Activated T-cell treated with anti-CD3 and anti-CD28 coated beads for 48 hours (primary cell): ENCODE results near the gene LOC128125822.
"Not testable (repeated sequence)": the region's sequence is repeated elsewhere in the genome, so short reads cannot be mapped to it uniquely, and the experiment has no call there.

Experiments
- DNase-seq: peaks from one replicate; pipeline ENCODE4 v3.0.0-alpha.2; 2020; ENCODE audit warnings: low read depth

The LOC128125822 gene

GRCh38 chr6:63572044-63572746, at the start of gene LOC128125822, which contains the start of gene PTP4A1:
Gene LOC128125822, plus strand, starts transcription at chr6:63572480.
Gene PTP4A1, plus strand, starts transcription at chr6:63572480. Its CDS starts 4,401 bp downstream, at chr6:63576881.
- DNase-seq, result peak; percentile 96

GRCh38 chr6:63522911-63523287, 49.4 kb upstream of the LOC128125822 start:
- not testable (repeated sequence) for DNase-seq

DNA sequence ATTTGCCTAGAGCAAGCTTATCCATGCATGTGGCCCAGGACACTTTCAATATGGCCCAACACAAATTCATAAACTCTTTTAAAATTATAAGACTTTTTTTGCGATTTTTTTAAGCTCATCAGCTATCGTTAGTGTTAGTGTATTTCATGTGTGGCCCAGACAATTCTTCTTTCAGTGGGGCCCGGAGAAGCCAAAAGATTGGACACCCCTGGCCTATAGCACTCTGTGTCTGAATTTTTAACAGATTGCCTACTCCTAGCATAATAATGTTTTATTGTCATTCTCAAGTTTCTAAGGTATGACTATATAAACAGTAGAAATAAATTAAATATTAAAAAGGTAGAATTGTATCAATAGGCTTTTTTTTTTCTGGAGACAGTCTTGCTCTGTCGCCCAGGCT, 48.6 kb upstream of the LOC128125822 start:
- DNase-seq, result no peak

- no peak for DNase-seq
These were observed 46.9 kb upstream of the LOC128125822 start for GRCh38 chr6:63525186-63525878.

DNA sequence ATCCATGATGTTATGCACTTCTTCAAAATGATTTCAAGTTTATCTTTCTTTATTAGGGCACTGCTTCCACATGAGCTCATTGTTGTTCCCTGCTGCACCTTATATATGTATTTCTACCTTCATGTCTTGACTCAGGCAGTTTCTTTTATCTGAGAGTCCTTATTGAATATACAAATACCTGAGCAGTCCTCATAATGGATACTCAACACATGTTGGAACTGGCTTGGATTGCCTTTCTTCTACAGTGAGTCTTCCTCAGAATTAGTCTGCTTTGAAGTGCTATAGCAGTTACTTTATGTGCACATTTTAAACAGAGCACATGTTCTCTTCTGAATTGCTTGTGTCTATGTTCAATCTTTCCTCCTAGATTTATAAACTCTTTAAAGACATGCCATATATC, 45.3 kb upstream of the LOC128125822 start:
- DNase-seq, result no peak

GRCh38 chr6:63527658-63528514, 44.4 kb upstream of the LOC128125822 start:
- DNase-seq, result no peak

- no peak for DNase-seq
These were observed 42.8 kb upstream of the LOC128125822 start for GRCh38 chr6:63529498-63529897.

DNA sequence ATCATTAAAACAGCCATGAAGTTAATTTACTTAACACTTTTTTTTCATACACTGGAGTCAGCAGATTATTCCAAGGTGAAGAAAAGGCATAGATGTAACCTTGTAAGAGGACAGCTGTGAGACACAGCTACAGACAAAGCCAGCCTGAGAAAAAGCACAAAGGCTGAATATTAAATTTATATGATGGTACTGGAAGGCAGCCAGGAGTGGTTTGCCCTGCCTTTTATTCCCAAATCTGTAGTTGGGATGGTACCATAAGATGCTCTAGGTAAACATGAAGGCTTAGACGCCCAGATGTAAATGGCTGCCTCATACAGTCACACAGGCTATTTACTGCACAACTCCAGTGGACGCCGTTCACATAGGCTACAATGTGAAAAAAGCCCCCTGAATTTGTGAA, 42.1 kb upstream of the LOC128125822 start:
- no peak for DNase-seq

DNA sequence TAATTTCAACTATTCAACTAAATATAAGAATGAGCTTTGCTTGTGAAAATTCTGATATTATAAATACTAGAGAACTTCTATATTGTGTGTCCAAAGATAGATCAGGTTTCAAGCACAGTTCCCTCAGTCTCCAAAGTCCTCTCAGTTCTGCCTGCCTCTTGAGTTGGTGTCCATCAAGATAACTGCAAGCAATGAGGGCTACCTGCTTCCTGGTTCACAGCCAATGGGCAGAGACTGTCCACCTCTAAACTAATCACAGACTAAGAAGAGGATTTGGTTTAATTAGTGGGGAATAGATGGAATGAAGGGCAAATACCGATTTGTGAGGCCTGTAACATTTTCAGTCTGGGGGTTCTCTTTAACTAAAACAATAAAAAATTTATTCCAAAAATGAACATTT, 41.3 kb upstream of the LOC128125822 start:
- DNase-seq, result no peak

DNA sequence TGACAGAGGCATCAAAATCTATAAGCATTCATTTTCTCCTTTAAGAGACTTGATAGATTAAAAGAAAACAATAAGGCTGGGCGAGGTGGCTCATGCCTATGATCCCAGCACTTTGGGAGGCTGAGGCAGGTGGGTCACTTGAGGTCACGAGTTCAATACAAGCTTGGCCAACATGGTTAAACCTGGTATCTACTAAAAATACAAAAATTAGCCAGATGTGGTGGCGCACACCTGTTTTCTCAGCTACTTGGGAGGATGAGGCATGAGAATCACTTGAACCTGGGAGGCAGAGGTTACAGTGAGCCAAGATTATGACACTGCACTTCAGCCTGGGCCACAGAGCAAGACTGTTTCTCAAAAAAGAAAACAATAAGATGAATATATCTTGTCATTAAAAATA, 39.3 kb upstream of the LOC128125822 start:
- DNase-seq, result no peak

DNA sequence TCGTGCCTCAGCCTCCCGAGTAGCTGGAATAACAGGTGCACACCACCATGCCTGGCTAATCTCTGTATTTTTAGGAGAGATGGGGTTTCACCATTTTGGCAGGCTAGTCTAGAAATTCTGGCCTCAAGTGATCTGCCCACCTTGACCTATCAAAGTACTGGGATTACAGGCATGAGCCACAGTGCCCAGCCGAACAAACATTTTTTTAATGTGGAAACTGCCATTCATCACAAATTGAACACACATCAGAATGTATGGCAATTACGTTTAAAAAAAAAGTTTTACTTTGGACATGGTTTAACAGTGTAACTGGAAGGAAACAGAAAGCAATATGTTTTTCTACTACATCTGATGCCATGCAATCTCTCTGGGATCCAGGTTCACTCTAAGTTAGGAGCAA, 38.3 kb upstream of the LOC128125822 start:
- DNase-seq, result no peak

DNA sequence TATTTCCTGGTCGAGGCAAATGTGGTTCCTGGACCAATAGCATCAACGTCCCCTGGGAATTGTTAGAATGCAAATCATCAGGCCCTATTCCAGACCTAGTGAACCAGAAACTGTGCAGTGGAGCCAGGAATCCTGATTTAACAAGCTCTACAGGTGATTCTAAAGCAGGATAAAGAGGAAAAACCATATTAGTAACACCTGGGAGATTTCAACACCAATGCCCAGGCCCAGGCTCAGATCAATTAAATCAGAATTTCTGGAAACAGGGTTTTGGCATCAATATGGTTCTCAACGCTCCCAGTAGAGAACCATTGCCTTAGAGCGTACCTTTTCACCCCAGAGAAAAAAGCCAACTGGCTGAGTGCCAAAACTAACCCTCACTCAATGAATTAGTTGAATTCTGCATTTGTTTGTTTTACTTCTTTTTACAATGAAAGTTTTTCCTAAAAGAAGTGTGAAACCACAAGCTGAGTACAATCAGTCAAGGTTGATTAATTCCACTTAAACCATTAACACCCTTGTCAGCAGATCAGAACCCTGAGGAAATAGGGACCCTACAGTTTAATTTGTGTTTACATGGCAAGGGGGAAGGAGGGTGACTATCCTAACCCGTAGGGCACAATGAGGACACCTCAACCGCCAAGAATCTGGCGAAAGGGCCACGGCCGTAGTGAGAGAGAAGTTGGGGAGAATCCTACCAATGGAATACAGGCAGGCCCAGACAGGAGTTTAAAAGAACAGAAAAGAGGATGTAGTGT, 34.9 kb upstream of the LOC128125822 start:
- no peak for DNase-seq

DNA sequence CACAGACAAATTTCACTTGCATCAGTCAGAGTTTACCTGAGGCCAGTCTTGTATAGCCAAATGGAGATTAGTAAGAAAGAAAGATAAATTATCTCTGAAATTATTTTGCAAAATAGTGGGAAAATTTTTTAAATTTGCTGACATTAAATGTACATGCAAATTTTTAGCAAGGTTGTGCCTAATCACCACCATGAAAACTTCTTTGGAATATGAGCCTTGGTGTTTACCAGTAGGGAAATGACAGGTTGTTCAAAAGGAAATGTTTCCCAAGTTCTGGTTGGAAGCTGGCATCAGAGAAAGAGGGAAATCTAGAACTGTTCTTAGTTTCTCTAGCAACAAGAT, 34.4 kb upstream of the LOC128125822 start:
- DNase-seq, result no peak

GRCh38 chr6:63538550-63538949, 33.7 kb upstream of the LOC128125822 start:
- DNase-seq, result no peak

DNA sequence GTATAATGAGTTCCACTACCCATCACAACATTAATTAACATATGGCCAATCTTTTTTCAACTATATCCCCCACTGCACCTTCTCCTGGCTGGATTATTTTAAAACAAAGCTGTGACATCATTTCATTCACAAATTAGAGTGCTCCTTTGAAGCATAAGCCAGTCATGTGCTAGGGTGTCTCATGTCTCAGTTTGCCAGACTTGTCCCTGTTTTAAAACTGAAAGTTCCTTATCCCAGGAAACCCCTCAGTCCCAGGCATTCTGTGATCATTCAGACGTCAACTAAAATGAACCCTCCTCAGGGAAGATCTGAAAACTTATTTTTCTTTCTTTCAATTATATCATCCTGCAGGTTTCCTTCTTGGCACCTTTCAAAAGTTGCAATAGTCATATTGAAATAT, 29.3 kb upstream of the LOC128125822 start:
- no peak for DNase-seq

DNA sequence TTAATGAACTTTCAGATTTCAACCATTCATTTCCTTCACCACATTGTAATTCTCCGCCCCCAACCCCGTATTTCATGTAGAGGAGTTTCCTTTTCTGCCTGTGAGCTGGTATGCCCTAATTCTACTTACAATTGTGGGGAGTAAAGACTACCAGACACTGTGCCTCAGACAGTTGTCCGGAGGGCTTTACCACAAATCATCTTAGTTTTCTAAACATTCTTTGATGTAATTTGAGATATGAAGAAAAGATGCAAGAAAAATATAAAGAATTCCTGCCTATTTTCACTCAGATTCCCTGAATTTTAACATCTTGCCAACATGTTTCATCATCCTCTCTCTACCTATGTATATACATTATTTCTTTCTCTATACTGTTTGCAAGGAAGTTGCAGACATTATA, 28.3 kb upstream of the LOC128125822 start:
- DNase-seq, result no peak

DNA sequence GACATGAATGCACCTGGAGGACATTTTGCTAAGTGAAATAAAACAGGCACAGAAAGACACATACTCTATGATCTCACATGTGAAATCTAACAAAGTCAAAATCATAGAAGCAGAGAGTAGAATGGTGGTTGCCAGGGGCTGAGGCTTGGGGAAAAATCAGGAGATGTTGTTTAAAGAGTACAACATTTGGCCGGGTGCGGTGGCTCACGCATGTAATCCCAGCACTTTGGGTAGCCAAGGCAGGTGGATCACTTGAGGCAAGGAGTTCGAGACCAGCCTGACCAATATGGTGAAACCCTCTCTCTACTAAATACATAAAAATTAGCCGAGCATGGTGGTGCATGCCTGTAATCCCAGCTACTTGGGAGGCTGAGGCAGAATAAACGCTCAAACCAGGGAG, 26.0 kb upstream of the LOC128125822 start:
- DNase-seq, result no peak

DNA sequence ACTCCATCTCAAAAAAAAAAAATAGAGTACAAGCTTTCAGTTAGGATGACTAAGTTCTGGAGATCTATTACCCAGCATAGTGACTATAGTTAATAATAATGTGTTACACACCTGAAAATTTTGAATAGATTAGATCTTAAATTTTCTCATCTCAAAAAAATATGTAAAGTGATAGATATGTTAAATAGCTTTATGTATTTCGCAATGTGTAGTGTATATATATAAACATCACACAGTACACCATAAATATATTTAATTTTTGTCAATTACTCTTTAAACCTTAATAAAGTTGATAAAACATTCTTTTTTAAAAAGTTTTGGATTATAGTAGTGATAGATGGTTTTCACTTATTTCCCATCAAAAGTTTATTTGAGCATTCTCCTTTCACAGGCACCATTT, 25.6 kb upstream of the LOC128125822 start:
- DNase-seq, result no peak

- DNase-seq, result no peak
These were observed 23.2 kb upstream of the LOC128125822 start for GRCh38 chr6:63549076-63549475.

DNA sequence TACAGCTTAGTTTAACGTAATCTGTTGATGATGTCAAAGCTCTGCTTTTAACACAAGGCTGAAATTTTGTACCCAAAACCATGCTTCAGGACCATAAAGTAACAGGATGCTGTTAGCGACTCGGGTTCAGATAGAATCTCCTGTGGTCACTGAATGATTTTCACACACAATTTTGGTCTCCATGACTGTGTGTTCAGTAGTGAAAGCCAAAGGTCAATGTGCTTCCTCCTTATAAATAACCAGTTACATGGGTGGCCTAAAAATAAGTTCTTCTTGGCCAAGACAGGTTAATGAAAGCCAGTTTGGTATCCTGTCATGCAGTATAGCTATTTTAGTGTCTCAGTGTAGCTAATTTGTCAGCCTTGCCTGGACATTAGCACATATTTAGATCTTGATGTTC, 19.1 kb upstream of the LOC128125822 start:
- DNase-seq, result no peak

GRCh38 chr6:63553900-63554299, 18.4 kb upstream of the LOC128125822 start:
- no peak for DNase-seq

- DNase-seq, result no peak
These were observed 17.5 kb upstream of the LOC128125822 start for GRCh38 chr6:63554782-63555181.
